ENCODE data around the gene SERPINE1. TPM values are rescaled to one million over a fixed set of nuclear protein-coding genes. Genes with fewer than 3 reads are reported as not detected.
A peak's percentile ranks its signal among the peaks of the same experiment; 100 is the strongest.

SERPINE1 gene
- total and polyA plus RNA-seq, 2 of the 13 experiments (the other 11 are each of a cell fraction or from before 2014, with no cell fraction given), result 21.2 to 1,576 TPM

- TF ChIP-seq AKNA (CRISPR knock-in tag; IDR thresholded peaks at IDR 0.05; ENCODE audit: borderline replicate concordance) (no peak), ZC3H4 (CRISPR knock-in tag; IDR thresholded peaks at IDR 0.05; ENCODE audit: borderline replicate concordance) (no peak), NFYB (CRISPR knock-in tag; IDR thresholded peaks at IDR 0.05) (no peak), AFF4 (CRISPR knock-in tag; IDR thresholded peaks at IDR 0.05) (no peak), MXI1 (IDR thresholded peaks at IDR 0.05; ENCODE audit: borderline replicate concordance, low read depth, low read length) (peak; percentile 70; the same call in 1 of the 3 replicates), ZBTB49 (CRISPR knock-in tag; IDR thresholded peaks at IDR 0.05; ENCODE audit: borderline replicate concordance) (no peak), REL (CRISPR knock-in tag; conservative IDR thresholded peaks at IDR 0.05) (no peak), BRF2 (CRISPR knock-in tag; IDR thresholded peaks at IDR 0.05) (no peak), ZNF260 (CRISPR knock-in tag; IDR thresholded peaks at IDR 0.05; ENCODE audit: borderline replicate concordance, low read depth) (no peak), ZNF292 (CRISPR knock-in tag; IDR thresholded peaks at IDR 0.05; ENCODE audit: borderline replicate concordance, low read depth) (peak; percentile 62), ZFP82 (CRISPR knock-in tag; IDR thresholded peaks at IDR 0.05; ENCODE audit: borderline replicate concordance) (no peak)
Observed at GRCh38 chr7:101124376-101125056, 2.4 kb upstream of the SERPINE1 start (continued).

All from HepG2 (cell line).